Lower lobe of right lung (tissue), 2 donors: ENCODE data around the gene CR1L. TPM values are rescaled to one million over a fixed set of nuclear protein-coding genes. Genes with fewer than 3 reads are reported as not detected.
A peak's percentile ranks its signal among the peaks of the same experiment; 100 is the strongest.

Experiments used
- ATAC-seq, 2 donors: fragments of 200-7000 bp; cut with Tn5 transposase; one replicate each; pipeline ENCODE4 v1.9.1; 2020 to 2022; ENCODE audit warnings: mild to moderate bottlenecking in 2 of 2, moderate library complexity in 2 of 2
- DNase-seq: peaks from one replicate; pipeline ENCODE4 v3.0.0-alpha.2; 2020
- H3K27ac ChIP-seq: fragments of 200-600 bp; one replicate; pipeline ENCODE4 v1.8.0; 2022
- H3K27me3 ChIP-seq: fragments of 200-600 bp; one replicate; pipeline ENCODE4 v1.8.0; 2022; ENCODE audit warnings: low read depth
- H3K36me3 ChIP-seq: fragments of 200-600 bp; one replicate; pipeline ENCODE4 v1.8.0; 2022; ENCODE audit warnings: mild to moderate bottlenecking
- H3K4me1 ChIP-seq: fragments of 200-600 bp; one replicate; pipeline ENCODE4 v1.8.0; 2022
- H3K4me3 ChIP-seq: fragments of 200-600 bp; one replicate; pipeline ENCODE4 v1.8.0; 2022; ENCODE audit warnings: mild to moderate bottlenecking
- H3K9me3 ChIP-seq: fragments of 200-600 bp; one replicate; pipeline ENCODE4 v1.8.0; 2022
- intact Hi-C: fragments of 100-400 bp; cut with DNase I; formaldehyde crosslinking; loops from one replicate; pipeline ENCODE4 v1.11.0; 2022
- total RNA-seq: library from RNA; stranded (reverse); fragmentation: NEBNext Ultra II Directional; extraction: Animal tissue kit (Norgen Biotek cat#: 25700); gene quantifications from one replicate; pipeline ENCODE4 v1.2.1, GENCODE V29; 2021
- TF ChIP-seq, protein P1 (sequence below): fragments of 200-600 bp; IDR thresholded peaks from one replicate; pipeline ENCODE4 v1.8.0; 2022; ENCODE audit warnings: antibody characterized with exemption, mild to moderate bottlenecking
- donor health status: DM: no; HTN: yes; CAD: no; lungs with severe emphysema.

Gene CR1L
- total RNA-seq, 1 donor from 2014 or later: 1.3 TPM

DNA sequence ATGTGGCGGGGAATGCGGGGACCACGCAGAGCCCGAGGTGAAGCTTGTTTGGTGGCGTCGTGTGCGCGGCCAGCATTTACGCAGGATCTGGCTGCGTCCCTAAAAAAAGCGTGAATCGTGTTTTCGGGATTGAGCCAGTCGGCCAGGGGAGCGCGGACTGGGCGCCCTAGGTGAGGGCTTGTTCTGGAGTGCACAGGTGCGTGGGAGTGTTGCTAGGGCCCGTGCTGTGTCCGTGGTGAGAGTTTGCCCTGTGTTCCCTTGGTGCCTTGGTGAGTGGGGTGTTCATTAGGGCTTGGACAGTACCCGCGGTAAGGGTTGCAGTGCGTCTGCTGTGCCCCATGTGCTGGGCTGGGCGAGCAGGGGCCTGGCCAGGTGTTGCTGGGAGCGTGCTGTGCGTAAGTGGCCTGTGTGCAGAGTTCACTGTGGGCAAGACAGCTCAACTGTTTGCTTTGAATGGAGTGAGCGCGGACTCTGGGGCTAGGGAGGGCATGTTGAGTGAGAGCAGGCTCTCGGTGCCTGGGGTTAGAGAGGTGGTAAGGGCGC, 107.6 kb downstream of the CR1L start:
- peak; percentile 66 to 71 for ATAC-seq
- peak; percentile 65 for DNase-seq
- intact Hi-C loops: no loop called here
- Histone ChIP-seq H3K4me3 (peak overlapping the region; percentile 94), H3K27me3 (no peaks in the 10 kb centered on the region), H3K27ac (peak overlapping the region; percentile 95), H3K36me3 (peaks cover 7% of the 10 kb centered on the region), H3K9me3 (no peaks in the 10 kb centered on the region), H3K4me1 (peaks cover 66% of the 10 kb centered on the region)
- TF ChIP-seq, protein P1, sequence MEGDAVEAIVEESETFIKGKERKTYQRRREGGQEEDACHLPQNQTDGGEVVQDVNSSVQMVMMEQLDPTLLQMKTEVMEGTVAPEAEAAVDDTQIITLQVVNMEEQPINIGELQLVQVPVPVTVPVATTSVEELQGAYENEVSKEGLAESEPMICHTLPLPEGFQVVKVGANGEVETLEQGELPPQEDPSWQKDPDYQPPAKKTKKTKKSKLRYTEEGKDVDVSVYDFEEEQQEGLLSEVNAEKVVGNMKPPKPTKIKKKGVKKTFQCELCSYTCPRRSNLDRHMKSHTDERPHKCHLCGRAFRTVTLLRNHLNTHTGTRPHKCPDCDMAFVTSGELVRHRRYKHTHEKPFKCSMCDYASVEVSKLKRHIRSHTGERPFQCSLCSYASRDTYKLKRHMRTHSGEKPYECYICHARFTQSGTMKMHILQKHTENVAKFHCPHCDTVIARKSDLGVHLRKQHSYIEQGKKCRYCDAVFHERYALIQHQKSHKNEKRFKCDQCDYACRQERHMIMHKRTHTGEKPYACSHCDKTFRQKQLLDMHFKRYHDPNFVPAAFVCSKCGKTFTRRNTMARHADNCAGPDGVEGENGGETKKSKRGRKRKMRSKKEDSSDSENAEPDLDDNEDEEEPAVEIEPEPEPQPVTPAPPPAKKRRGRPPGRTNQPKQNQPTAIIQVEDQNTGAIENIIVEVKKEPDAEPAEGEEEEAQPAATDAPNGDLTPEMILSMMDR: no peak

DNA sequence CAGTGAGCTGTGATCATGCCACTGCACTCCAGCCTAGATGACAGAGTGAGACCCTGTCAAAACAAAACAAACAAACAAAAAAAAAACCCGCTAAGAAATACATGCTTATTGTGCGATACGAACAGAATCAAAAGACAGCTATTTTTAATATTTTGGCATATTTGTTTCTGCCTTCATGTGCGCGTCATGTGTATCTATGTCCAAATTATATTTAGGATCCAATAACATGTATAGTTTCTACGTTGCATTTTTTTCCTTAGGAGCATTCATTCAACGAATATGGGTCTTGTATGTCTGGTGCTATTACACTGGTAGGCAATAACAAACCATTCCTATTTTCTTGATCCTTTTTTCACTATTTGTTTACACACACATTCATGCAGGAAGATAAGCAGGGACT, 108.7 kb downstream of the CR1L start:
- Histone ChIP-seq H3K36me3 (peaks cover 18% of the 10 kb centered on the region), H3K9me3 (no peaks in the 10 kb centered on the region), H3K4me3 (peak overlapping the region; percentile 94), H3K27me3 (no peaks in the 10 kb centered on the region), H3K27ac (peak overlapping the region; percentile 95), H3K4me1 (peaks cover 60% of the 10 kb centered on the region)
- ATAC-seq: no peak
- DNase-seq: no peak
- TF ChIP-seq, protein P1: no peak
- intact Hi-C loops: no loop called here

DNA sequence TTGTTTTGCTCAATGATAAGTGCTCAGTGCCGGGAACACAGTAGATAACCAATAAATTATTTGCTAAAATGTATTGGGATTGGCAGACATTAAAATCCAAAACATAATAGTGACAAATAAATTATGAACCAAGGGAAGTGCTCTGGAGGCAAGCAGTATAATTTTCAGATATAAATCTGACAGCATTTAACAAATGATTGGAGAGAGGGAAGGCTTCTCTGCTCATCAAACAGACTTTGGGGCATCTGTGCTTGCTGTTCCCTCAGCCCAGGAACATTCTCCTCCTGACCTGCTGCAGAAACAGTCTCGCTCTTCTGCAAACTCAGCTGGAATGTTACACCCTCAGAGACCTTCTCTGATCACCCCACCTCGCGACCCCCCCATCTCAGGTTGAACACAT, 109.1 kb downstream of the CR1L start:
- intact Hi-C loops: no loop called here
- peaks cover 22% of the 10 kb centered on the region for H3K36me3 ChIP-seq
- no peak overlapping the region for H3K27ac ChIP-seq
- H3K9me3 ChIP-seq: no peaks in the 10 kb centered on the region
- TF ChIP-seq, protein P1: no peak
- no peaks in the 10 kb centered on the region for H3K27me3 ChIP-seq
- peak overlapping the region; percentile 94 for H3K4me3 ChIP-seq
- ATAC-seq (no peak), DNase-seq (no peak)
- peaks cover 58% of the 10 kb centered on the region for H3K4me1 ChIP-seq

DNA sequence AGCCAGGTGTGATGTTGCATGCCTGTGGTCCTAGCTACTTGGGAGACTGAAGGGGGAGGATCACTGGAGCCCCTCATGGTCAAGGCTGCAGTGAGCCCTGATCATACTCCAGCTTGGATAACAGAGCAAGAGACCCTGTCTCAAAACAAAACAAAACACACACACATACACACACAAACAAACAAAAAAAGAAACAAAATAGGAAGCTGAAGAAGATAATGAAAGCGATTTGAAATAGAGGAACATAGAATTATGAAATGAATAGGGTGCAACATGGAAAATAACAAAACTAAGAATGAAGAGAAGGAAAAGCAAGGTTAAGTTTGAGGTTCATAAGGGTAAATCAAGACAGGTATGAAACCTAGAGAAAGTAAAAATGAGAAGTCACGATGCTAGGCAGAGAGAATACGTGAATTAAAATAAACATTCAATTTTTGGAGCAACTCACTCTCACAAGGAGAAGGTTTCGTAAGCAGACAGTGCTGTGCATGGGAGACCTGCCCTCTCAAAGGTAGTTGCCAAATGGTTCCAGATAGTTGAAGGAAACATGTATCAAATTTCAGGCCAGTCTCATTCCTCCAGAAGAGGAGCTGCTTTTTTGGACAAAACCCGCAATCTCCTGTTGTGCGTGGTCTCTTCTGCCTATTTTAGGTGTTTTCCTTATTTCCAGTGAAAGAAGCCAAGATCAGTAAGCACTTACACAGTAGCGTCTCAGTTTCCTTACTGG, 110.2 kb downstream of the CR1L start:
- DNase-seq (no peak), ATAC-seq (no peak)
- peaks cover 47% of the 10 kb centered on the region for H3K4me1 ChIP-seq
- H3K9me3 ChIP-seq: no peaks in the 10 kb centered on the region
- no peaks in the 10 kb centered on the region for H3K27me3 ChIP-seq
- H3K36me3 ChIP-seq: peaks cover 33% of the 10 kb centered on the region
- peak overlapping the region; percentile 32 for H3K27ac ChIP-seq
- H3K4me3 ChIP-seq: peak overlapping the region; percentile 21
- intact Hi-C loops: no loop called here
- TF ChIP-seq, protein P1: no peak

DNA sequence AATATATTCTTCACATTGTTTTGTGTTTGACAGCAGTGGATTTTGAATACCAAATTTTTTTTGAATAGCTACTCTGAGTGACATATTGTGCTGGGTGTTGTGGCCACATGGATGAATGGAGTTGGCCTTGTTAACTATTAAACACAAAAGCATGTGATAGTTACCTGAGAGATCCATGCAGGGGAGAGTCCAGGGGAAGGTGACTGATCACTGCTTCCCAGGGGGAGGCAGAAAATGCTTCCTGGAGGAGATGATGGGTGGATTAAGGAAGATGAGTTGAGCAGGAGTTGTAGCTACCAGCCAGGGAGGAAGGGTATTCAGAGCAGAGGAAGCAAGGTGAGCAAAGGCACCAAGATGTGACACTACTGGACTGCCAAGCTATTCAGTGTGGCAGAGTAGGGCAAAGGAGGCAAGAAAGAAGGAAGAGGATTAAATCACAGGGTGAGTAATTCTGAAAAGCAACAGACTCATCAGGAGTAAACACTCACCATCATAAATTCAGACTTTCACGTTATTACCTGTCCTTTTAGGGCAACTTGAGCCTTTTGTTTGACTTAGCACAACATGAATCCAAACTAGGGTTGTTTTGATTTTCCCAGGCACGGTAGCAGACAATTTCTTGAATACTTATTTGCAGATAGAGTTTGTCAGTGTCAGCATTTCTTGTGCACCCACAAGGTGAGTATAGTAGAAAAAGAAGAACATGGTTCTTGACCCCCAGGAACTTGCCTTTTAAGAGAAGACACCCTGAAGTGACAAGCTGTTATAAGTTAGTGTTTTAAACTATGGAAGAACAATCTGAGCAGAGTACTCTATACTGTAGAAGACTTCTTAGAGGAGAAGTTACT, 111.1 kb downstream of the CR1L start:
- no peaks in the 10 kb centered on the region for H3K27me3 ChIP-seq
- peaks cover 39% of the 10 kb centered on the region for H3K4me1 ChIP-seq
- H3K9me3 ChIP-seq: no peaks in the 10 kb centered on the region
- peaks cover 42% of the 10 kb centered on the region for H3K36me3 ChIP-seq
- TF ChIP-seq, protein P1: no peak
- intact Hi-C loops: no loop called here
- no peak for DNase-seq
- H3K4me3 ChIP-seq: no peak overlapping the region
- ATAC-seq: no peak
- no peak overlapping the region for H3K27ac ChIP-seq
